ENCODE data around the gene RDX. TPM values are rescaled to one million over a fixed set of nuclear protein-coding genes. Genes with fewer than 3 reads are reported as not detected.

Gene RDX
- total RNA-seq, 1 experiment from 2014 or later, result 86.6 TPM

DNA sequence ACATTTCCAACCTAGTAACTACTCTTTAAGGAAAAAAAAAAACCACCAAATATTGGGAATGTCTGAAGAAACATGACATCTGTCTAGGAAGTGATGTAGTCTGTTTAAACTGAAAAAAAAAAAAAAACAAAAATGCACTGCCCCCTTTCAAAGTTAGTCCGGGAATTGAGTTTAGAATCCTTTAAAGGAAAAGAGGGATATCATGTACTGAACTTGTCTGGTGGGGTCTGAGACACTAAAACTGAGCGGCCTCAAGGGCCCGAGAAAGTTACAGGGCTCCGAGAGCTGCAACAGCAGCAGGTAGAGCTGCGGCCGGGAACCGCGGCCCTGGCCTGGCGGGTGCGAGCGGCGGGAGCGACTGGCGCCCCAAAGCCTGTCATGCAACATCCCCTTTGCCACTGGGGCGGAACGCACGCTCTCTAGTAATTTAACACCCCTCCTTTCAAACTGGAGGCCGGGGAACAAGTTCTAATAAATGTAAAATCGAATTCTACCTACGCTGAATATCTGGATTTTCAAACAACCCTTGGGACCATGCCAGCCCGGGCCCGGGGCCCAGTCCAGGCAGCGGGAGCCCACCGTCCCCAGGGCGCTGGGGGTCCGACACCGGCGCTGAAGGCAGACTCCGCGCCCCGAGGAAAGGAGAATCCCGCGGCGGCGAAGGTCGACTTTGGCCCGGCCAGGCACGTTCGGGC, 736 bp downstream of the RDX start:
- Histone ChIP-seq H4K20me1 (ENCODE audit: control insufficient read depth, insufficient read depth, insufficient read length) (no peaks in the 10 kb centered on the region), H3T11ph (ENCODE audit: low read length) (no peak overlapping the region), H3K27ac (ENCODE audit: insufficient read length, low read depth, low read length) (no peak overlapping the region), H4K91ac (ENCODE audit: insufficient read length, low read depth, low read length) (no peak overlapping the region), H3K79me1 (ENCODE audit: insufficient read depth, low read depth, low read length, poor library complexity, severe bottlenecking) (no peaks in the 10 kb centered on the region), H2BK120ac (ENCODE audit: low read depth, low read length, poor library complexity, severe bottlenecking) (no peak overlapping the region), H3K56ac (ENCODE audit: insufficient read length, low read depth, low read length) (no peak overlapping the region), H2BK5ac (ENCODE audit: insufficient read length, low read length) (no peak overlapping the region), H3K4me2 (ENCODE audit: insufficient read depth, insufficient read length, low read length) (peak overlapping the region; percentile 66), H4K5ac (ENCODE audit: insufficient read length, low read depth, low read length) (no peak overlapping the region), H2BK20ac (ENCODE audit: low read depth, low read length, poor library complexity, severe bottlenecking) (no peak overlapping the region), H2BK15ac (ENCODE audit: low read depth, low read length) (no peak overlapping the region), H3K23me2 (ENCODE audit: insufficient read length, low read depth, low read length, poor library complexity, severe bottlenecking) (no peaks in the 10 kb centered on the region), H3K14ac (ENCODE audit: insufficient read depth, low read length) (peak overlapping the region; percentile 98; the same call in 1 of the 2 replicates), H3K79me2 (ENCODE audit: insufficient read depth, low read length) (peaks cover 9% of the 10 kb centered on the region; the same call in 1 of the 2 replicates), H2AK5ac (ENCODE audit: insufficient read length, low read length) (no peak overlapping the region), H3K9ac (ENCODE audit: extremely low read depth, insufficient read length, low read length) (peak overlapping the region; percentile 67), H2BK12ac (ENCODE audit: insufficient read length, low read depth, low read length) (no peak overlapping the region), H2AFZ (ENCODE audit: low read length) (no peak overlapping the region), H3K18ac (ENCODE audit: insufficient read length, low read depth, low read length) (no peak overlapping the region), H3K4ac (ENCODE audit: low read depth, low read length) (no peak overlapping the region), H3K9me3 (ENCODE audit: control insufficient read depth, low read depth, low read length) (no peaks in the 10 kb centered on the region), H3K23ac (ENCODE audit: insufficient read length, low read depth, low read length) (no peak overlapping the region), H4K8ac (replicated peaks; ENCODE audit: insufficient read length, low read depth, low read length) (no peak overlapping the region), H3K4me1 (ENCODE audit: insufficient read depth, low read length) (no peaks in the 10 kb centered on the region), H3K27me3 (ENCODE audit: insufficient read depth, low read length) (no peaks in the 10 kb centered on the region)
- peak; percentile 57 for DNase-seq
- WGBS (ENCODE audit: extremely low coverage, insufficient read length, low lambda C conversion rate), result no CpG with 5 or more reads among the region's 39 CpGs
- Mint-ChIP-seq H3K9me3 (no peaks in the 10 kb centered on the region), H3K27ac (peak overlapping the region in 2 of 3 experiments; percentile 66 to 70; a peak in 2 of 7 replicates), H3K4me1 (peaks cover 46 to 62% of the 10 kb centered on the region in 2 experiments), H3K27me3 (ENCODE audit: low read depth) (peaks cover 3% of the 10 kb centered on the region), H3K36me3 (ENCODE audit: insufficient read depth in 1 of 3, low read depth in 3 of 3) (peaks cover 2 to 14% (median 7%) of the 10 kb centered on the region in 3 experiments; a peak in 6 of 7 replicates), H3K4me3 (peak overlapping the region; percentile 67 to 87)
- TF ChIP-seq, protein P1, sequence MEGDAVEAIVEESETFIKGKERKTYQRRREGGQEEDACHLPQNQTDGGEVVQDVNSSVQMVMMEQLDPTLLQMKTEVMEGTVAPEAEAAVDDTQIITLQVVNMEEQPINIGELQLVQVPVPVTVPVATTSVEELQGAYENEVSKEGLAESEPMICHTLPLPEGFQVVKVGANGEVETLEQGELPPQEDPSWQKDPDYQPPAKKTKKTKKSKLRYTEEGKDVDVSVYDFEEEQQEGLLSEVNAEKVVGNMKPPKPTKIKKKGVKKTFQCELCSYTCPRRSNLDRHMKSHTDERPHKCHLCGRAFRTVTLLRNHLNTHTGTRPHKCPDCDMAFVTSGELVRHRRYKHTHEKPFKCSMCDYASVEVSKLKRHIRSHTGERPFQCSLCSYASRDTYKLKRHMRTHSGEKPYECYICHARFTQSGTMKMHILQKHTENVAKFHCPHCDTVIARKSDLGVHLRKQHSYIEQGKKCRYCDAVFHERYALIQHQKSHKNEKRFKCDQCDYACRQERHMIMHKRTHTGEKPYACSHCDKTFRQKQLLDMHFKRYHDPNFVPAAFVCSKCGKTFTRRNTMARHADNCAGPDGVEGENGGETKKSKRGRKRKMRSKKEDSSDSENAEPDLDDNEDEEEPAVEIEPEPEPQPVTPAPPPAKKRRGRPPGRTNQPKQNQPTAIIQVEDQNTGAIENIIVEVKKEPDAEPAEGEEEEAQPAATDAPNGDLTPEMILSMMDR (conservative IDR thresholded peaks at IDR 0.05), result no peak

Data from H9 (cell line).